GM12873 (cell line): ENCODE measurements around the gene GFY.

Source experiments
- CTCF ChIP-seq: IDR thresholded peaks from 2 replicates; pipeline ENCODE4 v1.5.1; 2012; ENCODE audit warnings: low read depth, mild to moderate bottlenecking, moderate library complexity, low read length, control low read depth; ENCODE audit not compliant: insufficient read depth; ENCODE audit errors: missing control alignments

Gene GFY

GRCh38 chr19:49470615-49470978 lies 45.4 kb downstream of the GFY start:
- no peak for TF ChIP-seq CTCF

GRCh38 chr19:49472936-49473335 lies 47.7 kb downstream of the GFY start:
- TF ChIP-seq CTCF: no peak

GRCh38 chr19:49473868-49474541 lies 48.8 kb downstream of the GFY start, which contains the start of gene FLT3LG:
Gene FLT3LG, plus strand, starts transcription at chr19:49474215. Its CDS starts 425 bp downstream, at chr19:49474640.
- TF ChIP-seq CTCF: peak; percentile 98

GRCh38 chr19:49474542-49474924 lies 49.3 kb downstream of the GFY start:
- TF ChIP-seq CTCF: no peak

- no peak for TF ChIP-seq CTCF
Observed at GRCh38 chr19:49475191-49475917, 50.2 kb downstream of the GFY start.

GRCh38 chr19:49475995-49476880 lies 51.0 kb downstream of the GFY start:
- TF ChIP-seq CTCF: peak; percentile 57
